Common myeloid progenitor, CD34-positive (primary cell): Measurements from ENCODE around the gene ZFHX3.
A peak's percentile ranks its signal among the peaks of the same experiment; 100 is the strongest.

ENCODE experiments used
- CTCF ChIA-PET: fragments of 350-600 bp; sonication (Branson Sonifier 250); formaldehyde crosslinking; loops from one replicate; lab custom pipeline; 2021; ENCODE audit warnings: antibody characterized with exemption; lab: Charles Lee
- POLR2A ChIA-PET: fragments of 350-600 bp; sonication (Branson Sonifier 250); formaldehyde crosslinking; loops from one replicate; lab custom pipeline; 2021; ENCODE audit warnings: antibody characterized with exemption; lab: Charles Lee
- DNase-seq, 3 donors: peaks; one replicate each; pipeline versions ENCODE4 v3.0.0 to v3.0.0-alpha.2; 2013
- H3K27ac ChIP-seq, 2 experiments: 1 replicate in 1 of 2; 2 replicates in 1 of 2; pipeline ENCODE4 v1.7.0; 2013; ENCODE audit warnings: inconsistent platforms in 2 of 2, low read length in 2 of 2, mild to moderate bottlenecking in 2 of 2, low read depth in 1 of 2, moderate library complexity in 1 of 2; ENCODE audit not compliant: severe bottlenecking in 2 of 2, insufficient read depth in 1 of 2, poor library complexity in 1 of 2
- H3K27me3 ChIP-seq, 5 experiments: replicated peaks in 2 of 5; 1 replicate in 3 of 5; 2 replicates in 2 of 5; pipeline versions ENCODE4 v1.6.1 to v1.7.0; 2013; ENCODE audit warnings: low read length in 4 of 5, mild to moderate bottlenecking in 2 of 5, moderate library complexity in 2 of 5, inconsistent platforms in 1 of 5; ENCODE audit not compliant: insufficient read depth in 5 of 5, control insufficient read depth in 4 of 5
- H3K36me3 ChIP-seq, 4 experiments: 1 replicate in 2 of 4; 2 replicates in 2 of 4; pipeline versions ENCODE4 v1.6.1 to v1.7.0; 2013; ENCODE audit warnings: low read length in 3 of 4, control low read depth in 1 of 4, mild to moderate bottlenecking in 1 of 4; ENCODE audit not compliant: control insufficient read depth in 4 of 4, insufficient read depth in 4 of 4
- H3K4me1 ChIP-seq, 4 experiments: 1 replicate in 3 of 4; 2 replicates in 1 of 4; pipeline versions ENCODE4 v1.6.1 to v1.7.1; 2013; ENCODE audit warnings: low read length in 3 of 4, mild to moderate bottlenecking in 3 of 4, control low read depth in 1 of 4, inconsistent platforms in 1 of 4, moderate library complexity in 1 of 4; ENCODE audit not compliant: control insufficient read depth in 4 of 4, insufficient read depth in 4 of 4; ENCODE audit errors: control extremely low read depth in 1 of 4
- H3K4me3 ChIP-seq, 7 experiments: 1 replicate in 4 of 7; 2 replicates in 3 of 7; pipeline versions ENCODE4 v1.5.1 to v1.7.0; 2013; ENCODE audit warnings: mild to moderate bottlenecking in 7 of 7, low read length in 6 of 7, moderate library complexity in 6 of 7, inconsistent platforms in 2 of 7, low read depth in 2 of 7, control low read depth in 1 of 7; ENCODE audit not compliant: insufficient read depth in 4 of 7, control insufficient read depth in 1 of 7; ENCODE audit errors: extremely low read depth in 1 of 7
- H3K9me3 ChIP-seq, 5 experiments: 1 replicate in 4 of 5; 2 replicates in 1 of 5; pipeline versions ENCODE4 v1.6.1 to v1.7.1; 2013; ENCODE audit warnings: low read length in 4 of 5, mild to moderate bottlenecking in 2 of 5, inconsistent platforms in 1 of 5, low read depth in 1 of 5, moderate library complexity in 1 of 5; ENCODE audit not compliant: control insufficient read depth in 4 of 5, insufficient read depth in 2 of 5; ENCODE audit errors: control extremely low read depth in 1 of 5
- WGBS: methylation state at CpG from one replicate; pipeline ENCODE4 v1.1.5; 2013; ENCODE audit not compliant: insufficient coverage; 5-methylcytosine and 5-hydroxymethylcytosine counted together

The ZFHX3 gene

DNA sequence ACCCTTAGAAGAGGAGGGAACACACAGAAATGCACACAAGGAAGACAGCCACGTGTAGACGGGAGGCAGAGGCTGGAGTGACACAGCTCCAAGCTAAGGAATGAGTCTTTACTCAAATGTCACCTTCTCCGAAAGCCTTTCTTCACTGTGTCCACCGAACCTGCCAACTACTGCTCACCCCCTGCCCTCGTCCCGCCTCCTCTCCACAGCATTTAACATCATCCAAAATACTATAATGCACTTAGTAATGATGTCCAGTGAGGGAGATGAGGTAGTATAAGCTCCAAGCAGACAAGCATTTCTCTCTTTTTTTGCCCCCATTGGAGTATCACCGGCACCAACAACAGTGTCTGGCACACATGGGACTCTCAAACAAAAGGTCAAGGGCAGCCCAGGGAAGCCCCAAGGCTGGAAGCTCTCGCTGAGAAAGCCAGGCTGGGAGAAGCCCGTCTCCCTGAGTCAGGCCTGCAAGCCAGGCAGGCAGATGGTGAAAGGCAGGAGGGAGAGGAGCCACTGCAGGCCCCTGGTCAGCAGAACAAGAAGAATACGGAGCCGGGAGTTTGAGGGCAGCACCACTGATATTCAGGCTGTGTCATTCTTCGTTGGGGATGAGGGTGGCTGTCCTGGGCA, 25.9 kb downstream of the ZFHX3 start:
- CTCF ChIA-PET: interaction anchor here (0.6 to 1.1 kb wide), 5 partner anchors 10 to 192 kb away, joined by 3 to 5 read pairs (median 4); no protein-coding TSS in a partner anchor
- H3K9me3 ChIP-seq: no peaks in the 10 kb centered on the region
- peaks cover 0 to 15% (median 8%) of the 10 kb centered on the region in 4 experiments for H3K4me1 ChIP-seq
- no peak overlapping the region for H3K4me3 ChIP-seq
- H3K27ac ChIP-seq: no peak overlapping the region
- POLR2A ChIA-PET: no interaction called here
- H3K36me3 ChIP-seq: no peaks in the 10 kb centered on the region
- no peaks in the 10 kb centered on the region for H3K27me3 ChIP-seq
- DNase-seq: no peak
- WGBS: 91% methylated on average over 7 of the region's 12 CpGs

DNA sequence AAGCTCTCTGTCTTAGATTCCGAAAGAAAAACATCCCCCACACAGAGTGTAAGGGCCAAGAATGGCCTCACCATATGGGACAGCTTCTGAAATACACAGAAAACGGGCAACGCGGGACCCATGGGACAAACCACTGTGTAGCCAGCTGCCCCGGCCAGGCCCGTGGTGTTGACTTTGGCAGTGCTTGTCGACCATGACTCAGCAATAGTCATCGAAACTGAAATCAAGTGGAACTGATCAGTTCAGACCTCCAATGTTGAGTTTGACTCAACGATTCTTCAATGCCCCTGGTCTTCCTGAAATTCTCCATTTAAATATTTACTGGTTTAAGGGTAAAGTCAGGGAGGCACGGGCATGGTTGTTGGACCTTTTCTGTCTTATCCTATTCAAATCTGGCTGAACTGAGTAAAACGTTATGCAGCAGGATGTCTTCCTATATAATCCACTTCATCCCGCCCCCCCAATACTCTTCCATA, 27.5 kb downstream of the ZFHX3 start:
- DNase-seq: peak in 1 of 3 donors; percentile 32
- H3K36me3 ChIP-seq: no peaks in the 10 kb centered on the region
- peaks cover 0 to 31% (median 19%) of the 10 kb centered on the region in 4 experiments for H3K4me1 ChIP-seq
- CTCF ChIA-PET: interaction anchor here (0.6 kb wide), 1 partner anchor 173 kb away, joined by 3 read pairs; no protein-coding TSS in a partner anchor
- H3K27me3 ChIP-seq: no peaks in the 10 kb centered on the region
- no peak overlapping the region for H3K27ac ChIP-seq
- H3K9me3 ChIP-seq: no peaks in the 10 kb centered on the region
- 90% methylated on average over 7 of the region's 12 CpGs for WGBS
- no peak overlapping the region for H3K4me3 ChIP-seq
- POLR2A ChIA-PET: no interaction called here

DNA sequence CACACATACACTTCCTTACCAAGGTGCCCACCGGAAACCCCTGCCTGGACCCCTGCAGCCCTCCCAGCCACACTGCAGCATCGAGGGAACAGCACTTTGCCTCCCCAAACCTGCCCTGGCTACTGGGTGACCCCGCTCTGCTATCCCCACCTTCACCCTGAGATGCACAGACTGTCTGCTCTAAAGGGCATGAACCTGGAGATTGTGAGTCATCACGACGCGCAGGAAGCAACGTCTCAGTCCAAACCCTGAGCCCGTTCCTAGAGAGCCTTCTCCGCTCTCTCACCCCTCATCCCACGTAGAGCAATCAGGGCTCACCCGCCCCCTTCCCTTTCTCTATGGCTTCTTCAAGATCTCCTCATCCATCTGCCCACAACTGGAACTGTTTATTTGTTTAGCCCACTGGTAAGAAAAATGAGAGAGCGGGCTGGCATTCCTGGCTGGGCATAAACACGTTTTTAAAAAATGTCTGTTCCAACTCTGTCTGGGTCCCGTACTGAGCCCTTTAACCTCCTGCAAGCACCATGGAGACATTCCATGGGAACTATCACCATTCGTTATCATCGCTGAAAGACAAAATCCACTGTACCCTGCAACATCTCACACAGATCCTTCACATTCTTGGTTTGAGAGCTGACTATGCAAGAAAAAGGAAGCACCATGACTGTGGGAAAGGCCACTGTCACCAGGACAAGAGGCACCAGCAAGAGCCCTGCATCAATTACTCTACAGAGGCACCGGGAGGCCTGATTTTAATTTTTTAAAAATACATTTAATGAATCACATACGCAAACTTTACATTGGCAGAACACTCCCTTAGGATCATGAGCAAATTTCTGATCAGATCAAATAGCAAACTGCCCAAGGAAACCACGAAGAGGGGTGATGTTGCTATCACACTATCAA, 28.2 kb downstream of the ZFHX3 start:
- H3K36me3 ChIP-seq: no peaks in the 10 kb centered on the region
- H3K27me3 ChIP-seq: no peaks in the 10 kb centered on the region
- no peaks in the 10 kb centered on the region for H3K9me3 ChIP-seq
- WGBS: 97% methylated on average over 14 of the region's 19 CpGs
- no peak overlapping the region for H3K27ac ChIP-seq
- CTCF ChIA-PET: interaction anchor here (0.6 kb wide), 1 partner anchor 172 kb away, joined by 3 read pairs; no protein-coding TSS in a partner anchor
- no peak overlapping the region for H3K4me3 ChIP-seq
- POLR2A ChIA-PET: no interaction called here
- H3K4me1 ChIP-seq: peaks cover 0 to 32% (median 18%) of the 10 kb centered on the region in 4 experiments
- DNase-seq: no peak

DNA sequence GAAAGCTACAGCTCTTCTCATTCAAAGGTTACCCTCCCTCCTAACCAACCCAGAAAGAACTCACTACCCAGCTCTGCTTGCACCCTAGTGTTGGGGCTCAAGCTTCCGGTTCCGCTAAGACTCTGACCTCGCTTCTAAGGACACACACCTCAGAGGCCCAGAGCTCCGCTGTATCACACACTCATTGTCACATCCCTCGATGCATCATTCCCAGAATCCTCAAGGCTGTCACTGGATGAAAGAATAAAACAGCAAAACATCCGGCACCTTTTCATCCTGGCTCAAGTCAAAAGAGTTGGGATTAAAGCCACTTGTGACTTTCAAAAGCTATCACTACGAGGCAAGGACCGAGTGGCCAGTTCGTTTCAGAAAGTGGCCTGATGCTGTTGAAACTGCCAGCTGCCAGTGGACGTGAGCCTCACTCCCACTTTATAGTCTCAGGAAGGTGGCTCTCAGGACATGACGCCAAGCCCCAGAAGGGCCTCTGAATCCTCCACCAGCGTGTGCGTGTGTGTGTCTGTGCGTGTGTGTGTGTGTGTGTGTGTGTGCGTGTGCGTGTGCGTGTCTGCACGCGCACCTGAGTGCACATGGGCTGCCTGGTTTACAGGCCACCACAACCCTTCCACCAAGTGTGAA, 29.0 kb downstream of the ZFHX3 start:
- H3K36me3 ChIP-seq: no peaks in the 10 kb centered on the region
- no peak overlapping the region for H3K27ac ChIP-seq
- ChIA-PET POLR2A (no interaction called here), CTCF (no interaction called here)
- no peak overlapping the region for H3K4me3 ChIP-seq
- peaks cover 0 to 32% (median 18%) of the 10 kb centered on the region in 4 experiments for H3K4me1 ChIP-seq
- no peak for DNase-seq
- H3K27me3 ChIP-seq: no peaks in the 10 kb centered on the region
- WGBS: 96% methylated on average over 9 of the region's 19 CpGs
- H3K9me3 ChIP-seq: no peaks in the 10 kb centered on the region

DNA sequence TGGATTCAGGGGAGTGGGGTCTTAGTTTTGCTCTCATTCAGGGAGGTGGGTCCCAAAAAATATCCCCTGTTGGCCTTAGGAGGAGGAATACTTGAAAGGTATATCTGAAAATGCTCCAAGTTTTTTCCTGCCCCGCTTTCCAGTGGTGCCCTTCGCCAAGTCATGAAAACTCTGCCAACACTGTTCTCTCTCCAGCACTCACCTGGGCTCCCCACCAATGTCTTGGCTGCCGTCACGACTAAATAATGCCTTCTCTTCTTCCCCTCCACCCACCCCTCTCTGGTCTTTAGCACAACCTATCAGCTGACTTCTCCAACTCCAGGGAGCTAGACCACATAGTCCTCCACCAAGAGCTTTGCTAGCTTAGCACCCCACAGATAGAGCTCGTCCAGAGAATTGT, 30.6 kb downstream of the ZFHX3 start:
- H3K4me3 ChIP-seq: no peak overlapping the region
- H3K27me3 ChIP-seq: no peaks in the 10 kb centered on the region
- no peak overlapping the region for H3K27ac ChIP-seq
- peaks cover 0 to 32% (median 18%) of the 10 kb centered on the region in 4 experiments for H3K4me1 ChIP-seq
- POLR2A ChIA-PET: no interaction called here
- WGBS: 100% methylated on average over 5 of the region's 5 CpGs
- no peaks in the 10 kb centered on the region for H3K9me3 ChIP-seq
- DNase-seq: no peak
- H3K36me3 ChIP-seq: no peaks in the 10 kb centered on the region
- CTCF ChIA-PET: no interaction called here

DNA sequence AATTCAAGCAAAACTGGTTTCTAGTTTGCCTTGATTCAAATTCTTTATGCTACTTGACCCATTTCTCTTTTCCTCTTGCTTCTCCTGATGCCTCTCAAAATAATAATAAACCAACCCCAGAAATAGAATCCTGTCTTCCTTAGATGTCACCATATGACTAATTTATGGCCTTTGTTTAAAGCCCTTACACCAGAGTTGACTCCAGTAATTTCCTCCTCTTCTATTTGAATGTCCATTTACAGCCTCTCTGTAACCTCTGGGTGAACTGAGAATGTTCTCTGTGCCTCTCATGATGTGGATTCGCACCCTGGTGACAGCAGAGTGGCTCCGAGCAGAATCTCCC, 31.5 kb downstream of the ZFHX3 start:
- ChIA-PET POLR2A (no interaction called here), CTCF (no interaction called here)
- Histone ChIP-seq H3K27me3 (no peaks in the 10 kb centered on the region), H3K4me1 (peaks cover 0 to 35% (median 19%) of the 10 kb centered on the region in 4 experiments), H3K27ac (no peak overlapping the region), H3K9me3 (no peaks in the 10 kb centered on the region), H3K36me3 (no peaks in the 10 kb centered on the region), H3K4me3 (peak overlapping the region in 2 of 7 experiments; percentile 43)
- 100% methylated on average over 1 of the region's 2 CpGs for WGBS
- no peak for DNase-seq
